Calu3 (cell line): ENCODE results near the gene FAM83D. TPM values are rescaled to one million over a fixed set of nuclear protein-coding genes. Genes with fewer than 3 reads are reported as not detected.

ENCODE experiments used
- BruUV-seq: library from RNA; stranded (reverse); fragments of 400-500 nt; replicated peaks from 2 replicates; lab custom pipeline; 2021; lab: Mats Ljungman, UMichigan
- CTCF ChIA-PET: fragments of 300-600 bp; sonication (Branson Sonifier 250); formaldehyde crosslinking; loops from one replicate; lab custom pipeline; 2022; ENCODE audit warnings: antibody characterized with exemption; lab: Charles Lee
- DNase-seq: peaks from one replicate; pipeline ENCODE4 v3.0.0; 2022
- H3K27ac Mint-ChIP-seq: one replicate; pipeline ENCODE4 v1.8.0; 2022; ENCODE audit warnings: mixed read lengths; ENCODE audit not compliant: unreplicated experiment
- H3K27me3 Mint-ChIP-seq: one replicate; pipeline ENCODE4 v1.8.0; 2022; ENCODE audit warnings: mixed read lengths; ENCODE audit not compliant: unreplicated experiment
- H3K36me3 Mint-ChIP-seq: one replicate; pipeline ENCODE4 v1.8.0; 2022; ENCODE audit warnings: mild to moderate bottlenecking, moderate library complexity, mixed read lengths; ENCODE audit not compliant: insufficient read depth, unreplicated experiment
- H3K4me1 Mint-ChIP-seq: one replicate; pipeline ENCODE4 v1.8.0; 2022; ENCODE audit warnings: mild to moderate bottlenecking, low read depth, mixed read lengths; ENCODE audit not compliant: unreplicated experiment
- H3K4me3 Mint-ChIP-seq: one replicate; pipeline ENCODE4 v1.8.0; 2022; ENCODE audit warnings: mild to moderate bottlenecking, low read depth, moderate library complexity, mixed read lengths; ENCODE audit not compliant: unreplicated experiment
- H3K9me3 Mint-ChIP-seq: one replicate; pipeline ENCODE4 v1.8.0; 2022; ENCODE audit warnings: low read depth, mixed read lengths; ENCODE audit not compliant: unreplicated experiment
- CTCF ChIP-seq: fragments of 200-600 bp; IDR thresholded peaks from one replicate; pipeline ENCODE4 v1.8.0; 2022; ENCODE audit warnings: antibody characterized with exemption; ENCODE audit not compliant: unreplicated experiment
- intact Hi-C: fragments of 100-400 bp; cut with micrococcal nuclease; formaldehyde crosslinking; loops from one replicate; pipeline ENCODE4 v1.10.0; 2022; ENCODE audit not compliant: unreplicated experiment
- total RNA-seq: library from RNA; stranded (reverse); gene quantifications from 2 replicates; pipeline ENCODE4 v1.2.3, GENCODE V29; 2022

The FAM83D gene
- total RNA-seq, 1 experiment from 2014 or later: 84.0 TPM

- TF ChIP-seq CTCF: no peak
- H3K4me3 Mint-ChIP-seq: no peak overlapping the region
- H3K27ac Mint-ChIP-seq: no peak overlapping the region
- H3K4me1 Mint-ChIP-seq: no peaks in the 10 kb centered on the region
- no peaks in the 10 kb centered on the region for H3K27me3 Mint-ChIP-seq
- intact Hi-C loops: no loop called here
- no TSS peak for BruUV-seq
- CTCF ChIA-PET: interaction anchor here (1.0 to 2.4 kb wide), 2 partner anchors 12 to 20 kb away, joined by 3 to 7 read pairs; partner anchors contain the start of gene DHX35
- DNase-seq: no peak
- no peaks in the 10 kb centered on the region for H3K9me3 Mint-ChIP-seq
- peaks cover 67% of the 10 kb centered on the region for H3K36me3 Mint-ChIP-seq
Observed at GRCh38 chr20:38950254-38950653, 24.0 kb downstream of the FAM83D start.

GRCh38 chr20:38951611-38952010 lies 25.4 kb downstream of the FAM83D start:
- Mint-ChIP-seq H3K9me3 (no peaks in the 10 kb centered on the region), H3K27me3 (no peaks in the 10 kb centered on the region), H3K4me3 (no peak overlapping the region), H3K27ac (no peak overlapping the region), H3K4me1 (no peaks in the 10 kb centered on the region), H3K36me3 (peaks cover 61% of the 10 kb centered on the region)
- no peak for DNase-seq
- CTCF ChIA-PET: interaction anchor here (0.6 kb wide), 1 partner anchor 33 kb away, joined by 3 read pairs; no protein-coding TSS in a partner anchor
- intact Hi-C loops: no loop called here
- TF ChIP-seq CTCF: no peak
- BruUV-seq: no TSS peak

- intact Hi-C loops: no loop called here
- no peak overlapping the region for H3K4me3 Mint-ChIP-seq
- CTCF ChIA-PET: interaction anchor here (0.6 kb wide), 1 partner anchor 32 kb away, joined by 3 read pairs; no protein-coding TSS in a partner anchor
- no peak overlapping the region for H3K27ac Mint-ChIP-seq
- no peaks in the 10 kb centered on the region for H3K27me3 Mint-ChIP-seq
- TF ChIP-seq CTCF: no peak
- BruUV-seq: TSS peak; percentile 24
- peaks cover 56% of the 10 kb centered on the region for H3K36me3 Mint-ChIP-seq
- no peak for DNase-seq
- H3K4me1 Mint-ChIP-seq: no peaks in the 10 kb centered on the region
- H3K9me3 Mint-ChIP-seq: no peaks in the 10 kb centered on the region
Observed at GRCh38 chr20:38952153-38952552, 25.9 kb downstream of the FAM83D start.

- Mint-ChIP-seq H3K27me3 (no peaks in the 10 kb centered on the region), H3K36me3 (peaks cover 41% of the 10 kb centered on the region), H3K4me1 (no peaks in the 10 kb centered on the region), H3K9me3 (no peaks in the 10 kb centered on the region), H3K27ac (no peak overlapping the region), H3K4me3 (no peak overlapping the region)
- intact Hi-C loops: no loop called here
- no TSS peak for BruUV-seq
- no peak for TF ChIP-seq CTCF
- CTCF ChIA-PET: interaction anchor here (1.3 kb wide), 1 partner anchor 9 kb away, joined by 4 read pairs; the partner anchor contains the start of gene DHX35
- DNase-seq: no peak
Observed at GRCh38 chr20:38953630-38954340, 27.6 kb downstream of the FAM83D start.
